K562 (cell line): ENCODE results near the gene ZNF691. TPM values are rescaled to one million over a fixed set of nuclear protein-coding genes. Genes with fewer than 3 reads are reported as not detected.

ENCODE experiments used
- ATAC-seq: fragments of 200-7000 bp; cut with Tn5 transposase; 3 replicates; pipeline ENCODE4 v1.9.1; 2020; ENCODE audit warnings: moderate library complexity
- BruUV-seq: library from RNA; stranded (reverse); fragments of 400-500 nt; replicated peaks from 2 replicates; lab custom pipeline; 2021; lab: Mats Ljungman, UMichigan
- CTCF ChIA-PET: fragments of 300-600 bp; formaldehyde crosslinking; extraction: SDS; loops from one replicate; lab custom pipeline; 2021; ENCODE audit warnings: low intra/inter-chr PET ratio; lab: Yijun Ruan, JAX
- POLR2A ChIA-PET: fragments of 300-600, 350-650 bp; sonication (Branson Sonifier 250); formaldehyde crosslinking; extraction: SDS; loops from one replicate; lab custom pipeline; 2021; ENCODE audit warnings: antibody characterized with exemption, inconsistent platforms; lab: Yijun Ruan, JAX
- DNase-seq, 4 experiments: peaks; one replicate each; pipeline versions ENCODE4 v3.0.0 to v3.0.0-alpha.2; 2011 to 2018; ENCODE audit warnings: low spot score in 3 of 4, mixed read lengths in 3 of 4; ENCODE audit errors: extremely low read depth in 1 of 4
- FAIRE-seq: peaks from 2 replicates; lab custom pipeline; 2011; peaks lifted over from hg19 to GRCh38; lab: Jason Lieb, UNC
- H2AFZ ChIP-seq: 2 replicates; pipeline ENCODE4 v1.6.0; 2011; ENCODE audit warnings: low read depth, low read length, control low read depth, inconsistent platforms
- H3K27ac ChIP-seq: fragments of 200-600 bp; 3 replicates; pipeline ENCODE4 v1.8.0; 2011; ENCODE audit warnings: low read depth, mild to moderate bottlenecking, control low read depth, inconsistent platforms, low read length, moderate library complexity, mixed read lengths; ENCODE audit errors: extremely low read depth
- H3K27me3 ChIP-seq, 2 experiments: fragments of 300-600 bp in 1 of 2; 2 replicates in 1 of 2; 3 replicates in 1 of 2; pipeline versions ENCODE4 v1.6.0 to v1.8.0; 2011; ENCODE audit warnings: inconsistent platforms in 2 of 2, low read length in 2 of 2, mild to moderate bottlenecking in 1 of 2, mixed read lengths in 1 of 2, moderate library complexity in 1 of 2; ENCODE audit not compliant: control insufficient read depth in 2 of 2, insufficient read depth in 2 of 2
- H3K36me3 ChIP-seq: fragments of 300-600 bp; 3 replicates; pipeline ENCODE4 v1.8.0; 2011; ENCODE audit warnings: mild to moderate bottlenecking, low read length, inconsistent platforms; ENCODE audit not compliant: control insufficient read depth, insufficient read depth
- H3K4me1 ChIP-seq, 2 experiments: fragments of 200-600 bp in 1 of 2; replicated peaks in 1 of 2; 2 replicates in 1 of 2; 3 replicates in 1 of 2; pipeline versions ENCODE4 v1.5.1 to v1.8.0; 2011; ENCODE audit warnings: inconsistent platforms in 2 of 2, low read length in 2 of 2, mild to moderate bottlenecking in 1 of 2, mixed read lengths in 1 of 2, moderate library complexity in 1 of 2; ENCODE audit not compliant: control insufficient read depth in 2 of 2, insufficient read depth in 2 of 2
- H3K4me2 ChIP-seq: 2 replicates; pipeline ENCODE4 v1.6.1; 2011; ENCODE audit warnings: low read length, control low read depth, inconsistent platforms, mixed read lengths; ENCODE audit not compliant: insufficient read depth
- H3K4me3 ChIP-seq: fragments of 200-600 bp; sonication (generic), shearing (Covaris generic); 2 replicates; pipeline ENCODE4 v1.5.1; 2016; ENCODE audit warnings: control low read depth, inconsistent platforms
- H3K79me2 ChIP-seq: fragments of 200-600 bp; 3 replicates; pipeline ENCODE4 v1.8.0; 2011; ENCODE audit warnings: low read length, inconsistent platforms; ENCODE audit not compliant: control insufficient read depth, insufficient read depth
- H3K9ac ChIP-seq, 2 experiments: 2 replicates each; pipeline versions ENCODE4 v1.6.0 to v1.6.1; 2011; ENCODE audit warnings: low read depth in 2 of 2, low read length in 2 of 2, control low read depth in 1 of 2, inconsistent platforms in 1 of 2, mild to moderate bottlenecking in 1 of 2, mixed read lengths in 1 of 2; ENCODE audit not compliant: insufficient read depth in 1 of 2
- H3K9me1 ChIP-seq: one replicate; pipeline ENCODE4 v1.6.0; 2011; ENCODE audit warnings: inconsistent platforms, mild to moderate bottlenecking, low read length, moderate library complexity; ENCODE audit not compliant: control insufficient read depth, insufficient read depth
- H3K9me3 ChIP-seq: replicated peaks from 2 replicates; pipeline ENCODE4 v1.5.1; 2011; ENCODE audit warnings: low read depth, low read length, inconsistent platforms; ENCODE audit not compliant: control insufficient read depth, insufficient read depth
- H4K20me1 ChIP-seq: replicated peaks from 2 replicates; pipeline ENCODE4 v1.6.1; 2011; ENCODE audit warnings: low read length, inconsistent platforms, mixed read lengths; ENCODE audit not compliant: control insufficient read depth, insufficient read depth
- DMBX1 ChIP-seq: fragments of 250-450 bp; sonication (Bioruptor Pico); IDR thresholded peaks from 2 replicates; pipeline ENCODE4 v1.8.0; 2022; ENCODE audit warnings: inconsistent platforms, mild to moderate bottlenecking, moderate library complexity, borderline replicate concordance
- EGR1 ChIP-seq: fragments of 450-650 bp; conservative IDR thresholded peaks from 2 replicates; pipeline ENCODE4 v1.6.1; 2017; ENCODE audit warnings: mild to moderate bottlenecking
- ELF4 ChIP-seq: fragments of 450-650 bp; formaldehyde crosslinking; IDR thresholded peaks from 2 replicates; pipeline ENCODE4 v1.4.0; 2022; ENCODE audit warnings: missing genetic modification characterization
- ELK3 ChIP-seq: fragments of 450-650 bp; formaldehyde crosslinking; IDR thresholded peaks from 2 replicates; pipeline ENCODE4 v1.4.0; 2020; ENCODE audit warnings: mild to moderate bottlenecking
- HDGF ChIP-seq: fragments of 450-650 bp; IDR thresholded peaks from 2 replicates; pipeline ENCODE4 v1.6.1; 2016
- HOMEZ ChIP-seq: fragments of 250-450 bp; sonication (Bioruptor Pico); IDR thresholded peaks from 2 replicates; pipeline ENCODE4 v1.4.0; 2020; ENCODE audit warnings: mild to moderate bottlenecking, moderate library complexity
- KAT2B ChIP-seq: IDR thresholded peaks from one replicate; pipeline ENCODE4 v1.6.1; 2012; ENCODE audit warnings: low read depth, mild to moderate bottlenecking, control low read depth, inconsistent platforms, low read length, moderate library complexity
- PHF21A ChIP-seq: fragments of 450-650 bp; IDR thresholded peaks from 2 replicates; pipeline ENCODE4 v1.6.1; 2017; ENCODE audit warnings: low read depth, borderline replicate concordance
- TBL1XR1 ChIP-seq, 2 experiments: IDR thresholded peaks; 2 replicates each; pipeline ENCODE4 v1.6.1; 2012; ENCODE audit warnings: improper control_type of control experiment in 2 of 2, low read length in 2 of 2, mild to moderate bottlenecking in 1 of 2
- THRB ChIP-seq: fragments of 450-650 bp; formaldehyde crosslinking; conservative IDR thresholded peaks from 2 replicates; pipeline ENCODE4 v1.4.0; 2022; ENCODE audit warnings: mild to moderate bottlenecking, missing genetic modification characterization
- WGBS: fragments of 100-300 bp; shearing (Covaris generic); methylation state at CpG from one replicate; pipeline ENCODE4 v1.1.6; 2016; ENCODE audit warnings: low coverage, mixed read lengths; ENCODE audit not compliant: insufficient coverage; ENCODE audit errors: missing lambda C conversion rate; 5-methylcytosine and 5-hydroxymethylcytosine counted together
- in situ Hi-C: fragments of 300-500 bp; cut with MboI; formaldehyde crosslinking; loops from 4 replicates; pipeline ENCODE4 v1.15.0; 2018; ENCODE audit warnings: inconsistent platforms, mixed read lengths
- intact Hi-C: fragments of 100-400 bp; cut with micrococcal nuclease; formaldehyde crosslinking; loops from 2 replicates; pipeline ENCODE4 v1.14.2; 2022
- polyA plus RNA-seq, 8 experiments: library from polyadenylated mRNA; depleted of rRNA in 4 of 8; stranded (reverse) in 5 of 8; unstranded in 3 of 8; fragments of >200 nt; fragmentation: Nextera tagmentation in 2 of 8; fragmentation: Illumina TruSeq in 1 of 8; extraction: Ambion mirVana in 2 of 8; extraction: Trizol in 1 of 8; gene quantifications; 2 replicates each; pipeline versions ENCODE4 v1.2.1 to v1.2.3, GENCODE V29; 2011 to 2014; ENCODE audit warnings: inconsistent platforms in 1 of 8, missing spikeins in 1 of 8
- total RNA-seq, 7 experiments: library from RNA; depleted of rRNA in 6 of 7; stranded (reverse); fragments of >200 nt in 6 of 7; fragmentation: Illumina TruSeq in 2 of 7; extraction: Trizol in 2 of 7; gene quantifications; 2 replicates each; pipeline versions ENCODE4 v1.2.1 to v1.2.3, GENCODE V29; 2011 to 2021; ENCODE audit warnings: low replicate concordance in 1 of 7
- TF ChIP-seq, protein P1 (sequence below), 2 experiments: fragments of 450-650 bp in 1 of 2; IDR thresholded peaks; 2 replicates each; pipeline ENCODE4 v1.6.1; 2011 to 2017; ENCODE audit warnings: low read depth in 2 of 2, antibody characterized with exemption in 1 of 2, borderline replicate concordance in 1 of 2, low read length in 1 of 2, mild to moderate bottlenecking in 1 of 2, mixed read lengths in 1 of 2; ENCODE audit not compliant: control insufficient read depth in 1 of 2
- TF ChIP-seq, protein P2 (sequence below): sonication (generic); formaldehyde crosslinking; IDR thresholded peaks from 2 replicates; pipeline ENCODE4 v1.8.0; 2022; ENCODE audit warnings: mild to moderate bottlenecking, missing genetic modification reagents, borderline replicate concordance

Gene ZNF691
- total and polyA plus RNA-seq, 9 of the 15 experiments (the other 6 are each of a cell fraction or from before 2014, with no cell fraction given) = 10.7 to 30.4 (median 14.8) TPM

DNA sequence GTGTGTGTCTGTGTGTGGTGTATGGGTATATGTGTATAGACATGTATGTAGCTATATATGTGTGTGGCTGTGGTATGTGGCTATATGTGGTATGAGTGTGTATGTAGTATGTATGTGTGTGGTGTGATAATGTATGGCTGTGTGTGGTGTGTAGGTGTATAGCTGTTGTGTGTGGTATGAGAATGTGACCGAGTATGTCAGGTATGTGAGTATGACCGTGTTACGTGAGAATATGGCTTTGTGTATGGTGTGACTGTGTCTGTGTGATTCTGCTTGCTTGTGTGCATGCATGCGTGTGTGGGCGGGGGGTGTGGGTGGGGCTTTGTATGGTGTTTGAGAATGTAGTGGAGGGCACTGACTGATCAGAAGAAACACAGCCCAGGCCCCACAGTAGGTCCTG, 3.5 kb downstream of the ZNF691 start:
- Histone ChIP-seq H3K9me1 (no peaks in the 10 kb centered on the region), H3K9ac (no peak overlapping the region), H3K4me1 (peaks cover 16 to 18% of the 10 kb centered on the region in 2 experiments), H3K79me2 (peaks cover 33% of the 10 kb centered on the region), H3K4me2 (no peak overlapping the region), H3K4me3 (no peak overlapping the region), H3K36me3 (peaks cover 36% of the 10 kb centered on the region; the same call in 2 of the 3 replicates), H3K27me3 (no peaks in the 10 kb centered on the region), H4K20me1 (no peaks in the 10 kb centered on the region), H3K27ac (no peak overlapping the region), H3K9me3 (no peaks in the 10 kb centered on the region), H2AFZ (no peak overlapping the region)
- intact Hi-C loops (loop anchor here (5.0 kb wide), 1 partner anchor 83 kb away; the partner anchor contains the start of genes C1orf50 and P3H1), in situ Hi-C loops (no loop called here)
- POLR2A ChIA-PET = no interaction called here
- FAIRE-seq = no peak
- CTCF ChIA-PET = no interaction called here
- no TSS peak for BruUV-seq
- ATAC-seq = no peak
- DNase-seq = no peak
- 95% methylated on average over 3 of the region's 5 CpGs for WGBS
- TF ChIP-seq PHF21A (no peak), THRB (CRISPR knock-in tag) (0 out of 2 replicates have a peak, but pooled peaks have one; percentile 45), ELK3 (CRISPR knock-in tag) (no peak), HOMEZ (CRISPR knock-in tag) (no peak), HDGF (0 out of 2 replicates have a peak, but pooled peaks have one; percentile 7), ELF4 (CRISPR knock-in tag) (0 out of 2 replicates have a peak, but pooled peaks have one; percentile 33), DMBX1 (CRISPR knock-in tag) (no peak), EGR1 (peak; percentile 62), KAT2B (no peak), TBL1XR1 (IDR thresholded peaks at IDR 0.05; ENCODE audit: low read length in 2 of 2) (no peak)
- TF ChIP-seq, protein P1, sequence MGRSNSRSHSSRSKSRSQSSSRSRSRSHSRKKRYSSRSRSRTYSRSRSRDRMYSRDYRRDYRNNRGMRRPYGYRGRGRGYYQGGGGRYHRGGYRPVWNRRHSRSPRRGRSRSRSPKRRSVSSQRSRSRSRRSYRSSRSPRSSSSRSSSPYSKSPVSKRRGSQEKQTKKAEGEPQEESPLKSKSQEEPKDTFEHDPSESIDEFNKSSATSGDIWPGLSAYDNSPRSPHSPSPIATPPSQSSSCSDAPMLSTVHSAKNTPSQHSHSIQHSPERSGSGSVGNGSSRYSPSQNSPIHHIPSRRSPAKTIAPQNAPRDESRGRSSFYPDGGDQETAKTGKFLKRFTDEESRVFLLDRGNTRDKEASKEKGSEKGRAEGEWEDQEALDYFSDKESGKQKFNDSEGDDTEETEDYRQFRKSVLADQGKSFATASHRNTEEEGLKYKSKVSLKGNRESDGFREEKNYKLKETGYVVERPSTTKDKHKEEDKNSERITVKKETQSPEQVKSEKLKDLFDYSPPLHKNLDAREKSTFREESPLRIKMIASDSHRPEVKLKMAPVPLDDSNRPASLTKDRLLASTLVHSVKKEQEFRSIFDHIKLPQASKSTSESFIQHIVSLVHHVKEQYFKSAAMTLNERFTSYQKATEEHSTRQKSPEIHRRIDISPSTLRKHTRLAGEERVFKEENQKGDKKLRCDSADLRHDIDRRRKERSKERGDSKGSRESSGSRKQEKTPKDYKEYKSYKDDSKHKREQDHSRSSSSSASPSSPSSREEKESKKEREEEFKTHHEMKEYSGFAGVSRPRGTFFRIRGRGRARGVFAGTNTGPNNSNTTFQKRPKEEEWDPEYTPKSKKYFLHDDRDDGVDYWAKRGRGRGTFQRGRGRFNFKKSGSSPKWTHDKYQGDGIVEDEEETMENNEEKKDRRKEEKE (IDR thresholded peaks at IDR 0.05; ENCODE audit: borderline replicate concordance in 1 of 2, control insufficient read depth in 1 of 2, low read depth in 2 of 2, low read length in 1 of 2) = 0 out of 4 replicates have a peak, but pooled peaks of 1 of the 2 experiments have one; percentile 45
- TF ChIP-seq, protein P2, sequence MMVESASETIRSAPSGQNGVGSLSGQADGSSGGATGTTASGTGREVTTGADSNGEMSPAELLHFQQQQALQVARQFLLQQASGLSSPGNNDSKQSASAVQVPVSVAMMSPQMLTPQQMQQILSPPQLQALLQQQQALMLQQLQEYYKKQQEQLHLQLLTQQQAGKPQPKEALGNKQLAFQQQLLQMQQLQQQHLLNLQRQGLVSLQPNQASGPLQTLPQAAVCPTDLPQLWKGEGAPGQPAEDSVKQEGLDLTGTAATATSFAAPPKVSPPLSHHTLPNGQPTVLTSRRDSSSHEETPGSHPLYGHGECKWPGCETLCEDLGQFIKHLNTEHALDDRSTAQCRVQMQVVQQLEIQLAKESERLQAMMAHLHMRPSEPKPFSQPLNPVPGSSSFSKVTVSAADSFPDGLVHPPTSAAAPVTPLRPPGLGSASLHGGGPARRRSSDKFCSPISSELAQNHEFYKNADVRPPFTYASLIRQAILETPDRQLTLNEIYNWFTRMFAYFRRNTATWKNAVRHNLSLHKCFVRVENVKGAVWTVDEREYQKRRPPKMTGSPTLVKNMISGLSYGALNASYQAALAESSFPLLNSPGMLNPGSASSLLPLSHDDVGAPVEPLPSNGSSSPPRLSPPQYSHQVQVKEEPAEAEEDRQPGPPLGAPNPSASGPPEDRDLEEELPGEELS = no peak
